Measurements from ENCODE around the gene NRSN2.

DNA sequence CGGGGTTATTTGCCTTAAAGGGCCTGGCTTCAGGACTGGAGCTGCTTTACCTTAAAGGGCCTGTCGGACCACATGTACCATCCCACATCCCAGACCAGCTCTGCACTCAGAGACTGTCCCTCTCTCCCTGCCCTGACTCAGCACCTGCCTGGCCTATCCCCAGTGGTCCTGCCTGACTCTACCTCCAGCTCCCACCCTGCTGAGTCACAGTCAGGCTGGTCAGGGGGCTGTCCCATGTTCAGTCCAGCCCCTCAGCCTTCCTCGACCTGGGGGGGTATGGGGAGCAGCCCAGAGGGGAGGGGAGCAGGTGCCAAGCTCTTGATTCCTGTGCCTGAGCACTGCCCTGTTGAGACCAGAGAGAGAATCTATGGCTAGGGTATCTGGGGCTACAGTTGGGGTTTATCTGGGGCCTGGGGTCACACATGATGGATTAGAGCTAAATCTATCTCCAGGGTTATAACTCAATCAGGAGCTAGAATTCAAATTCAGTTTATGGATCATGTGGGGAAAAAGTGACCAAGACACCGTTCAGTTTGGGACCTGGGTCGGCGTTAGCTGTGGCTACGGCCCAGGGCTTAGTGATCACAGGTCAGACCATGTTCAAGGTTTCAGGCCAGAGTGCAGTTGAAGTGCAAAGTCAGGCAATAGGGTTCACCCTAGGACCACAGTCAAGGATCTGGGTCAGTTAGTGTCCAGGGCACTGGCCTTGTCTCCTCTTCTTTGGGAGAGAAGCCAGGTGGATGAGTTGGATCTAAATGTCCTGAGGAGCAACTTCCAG lies 24.3 kb downstream of the NRSN2 start:
- TF ChIP-seq, protein P1, sequence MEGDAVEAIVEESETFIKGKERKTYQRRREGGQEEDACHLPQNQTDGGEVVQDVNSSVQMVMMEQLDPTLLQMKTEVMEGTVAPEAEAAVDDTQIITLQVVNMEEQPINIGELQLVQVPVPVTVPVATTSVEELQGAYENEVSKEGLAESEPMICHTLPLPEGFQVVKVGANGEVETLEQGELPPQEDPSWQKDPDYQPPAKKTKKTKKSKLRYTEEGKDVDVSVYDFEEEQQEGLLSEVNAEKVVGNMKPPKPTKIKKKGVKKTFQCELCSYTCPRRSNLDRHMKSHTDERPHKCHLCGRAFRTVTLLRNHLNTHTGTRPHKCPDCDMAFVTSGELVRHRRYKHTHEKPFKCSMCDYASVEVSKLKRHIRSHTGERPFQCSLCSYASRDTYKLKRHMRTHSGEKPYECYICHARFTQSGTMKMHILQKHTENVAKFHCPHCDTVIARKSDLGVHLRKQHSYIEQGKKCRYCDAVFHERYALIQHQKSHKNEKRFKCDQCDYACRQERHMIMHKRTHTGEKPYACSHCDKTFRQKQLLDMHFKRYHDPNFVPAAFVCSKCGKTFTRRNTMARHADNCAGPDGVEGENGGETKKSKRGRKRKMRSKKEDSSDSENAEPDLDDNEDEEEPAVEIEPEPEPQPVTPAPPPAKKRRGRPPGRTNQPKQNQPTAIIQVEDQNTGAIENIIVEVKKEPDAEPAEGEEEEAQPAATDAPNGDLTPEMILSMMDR (IDR thresholded peaks at IDR 0.05): no peak
- TF ChIP-seq POLR2A (IDR thresholded peaks at IDR 0.05): no peak
